Kidney tubule cell (primary cell): ENCODE measurements around the gene CDC123.
"Not testable (repeated sequence)": the region's sequence is repeated elsewhere in the genome, so short reads cannot be mapped to it uniquely, and the experiment has no call there.

Experiments used
- DNase-seq: peaks from one replicate; pipeline ENCODE4 v3.0.0-alpha.2; 2018; ENCODE audit warnings: low spot score

The CDC123 gene

GRCh38 chr10:12195603-12196506, at the start of gene CDC123, which contains the start of gene NUDT5:
Gene CDC123 (plus strand): TSS chr10:12196188. CDS start chr10:12196246, 58 bp downstream.
Gene NUDT5 (minus strand): TSS chr10:12195891. CDS start chr10:12186291, 9,600 bp downstream.
- DNase-seq = peak; percentile 91

GRCh38 chr10:12150163-12150562, 45.8 kb upstream of the CDC123 start:
- no peak for DNase-seq

GRCh38 chr10:12154516-12154915, 41.5 kb upstream of the CDC123 start:
- DNase-seq = no peak

- DNase-seq = no peak
Observed at GRCh38 chr10:12156367-12157123, 39.4 kb upstream of the CDC123 start.

- no peak for DNase-seq
Observed at GRCh38 chr10:12158111-12158510, 37.9 kb upstream of the CDC123 start.

- no peak for DNase-seq
Observed at GRCh38 chr10:12160664-12161063, 35.3 kb upstream of the CDC123 start.

GRCh38 chr10:12162927-12163326, 33.1 kb upstream of the CDC123 start:
- no peak for DNase-seq

- no peak for DNase-seq
Observed at GRCh38 chr10:12164085-12164484, 31.9 kb upstream of the CDC123 start.

- no peak for DNase-seq
Observed at GRCh38 chr10:12165036-12165435, 31.0 kb upstream of the CDC123 start.

GRCh38 chr10:12165999-12166775, 29.8 kb upstream of the CDC123 start:
- DNase-seq = no peak

GRCh38 chr10:12171512-12171911, 24.5 kb upstream of the CDC123 start:
- DNase-seq = not testable (repeated sequence)

- DNase-seq = peak; percentile 95
Observed at GRCh38 chr10:12177642-12178041, 18.3 kb upstream of the CDC123 start.

GRCh38 chr10:12179606-12180170, 16.3 kb upstream of the CDC123 start:
- no peak for DNase-seq

GRCh38 chr10:12180221-12180974, 15.6 kb upstream of the CDC123 start:
- DNase-seq = no peak

- no peak for DNase-seq
Observed at GRCh38 chr10:12181065-12181775, 14.8 kb upstream of the CDC123 start.

GRCh38 chr10:12184165-12184564, 11.8 kb upstream of the CDC123 start:
- no peak for DNase-seq

- DNase-seq = no peak
Observed at GRCh38 chr10:12186323-12186722, 9.7 kb upstream of the CDC123 start.

GRCh38 chr10:12187321-12187905, 8.6 kb upstream of the CDC123 start:
- no peak for DNase-seq

- DNase-seq = no peak
Observed at GRCh38 chr10:12188656-12189055, 7.3 kb upstream of the CDC123 start.

- no peak for DNase-seq
Observed at GRCh38 chr10:12189426-12189825, 6.6 kb upstream of the CDC123 start.
